CD4-positive, alpha-beta T cell treated with Interleukin-10 for 1 hour (primary cell): Measurements from ENCODE around the gene PSMD11.

ENCODE experiments used
- DNase-seq: peaks from one replicate; pipeline ENCODE4 v3.0.0-alpha.2; 2020

PSMD11 gene

DNA sequence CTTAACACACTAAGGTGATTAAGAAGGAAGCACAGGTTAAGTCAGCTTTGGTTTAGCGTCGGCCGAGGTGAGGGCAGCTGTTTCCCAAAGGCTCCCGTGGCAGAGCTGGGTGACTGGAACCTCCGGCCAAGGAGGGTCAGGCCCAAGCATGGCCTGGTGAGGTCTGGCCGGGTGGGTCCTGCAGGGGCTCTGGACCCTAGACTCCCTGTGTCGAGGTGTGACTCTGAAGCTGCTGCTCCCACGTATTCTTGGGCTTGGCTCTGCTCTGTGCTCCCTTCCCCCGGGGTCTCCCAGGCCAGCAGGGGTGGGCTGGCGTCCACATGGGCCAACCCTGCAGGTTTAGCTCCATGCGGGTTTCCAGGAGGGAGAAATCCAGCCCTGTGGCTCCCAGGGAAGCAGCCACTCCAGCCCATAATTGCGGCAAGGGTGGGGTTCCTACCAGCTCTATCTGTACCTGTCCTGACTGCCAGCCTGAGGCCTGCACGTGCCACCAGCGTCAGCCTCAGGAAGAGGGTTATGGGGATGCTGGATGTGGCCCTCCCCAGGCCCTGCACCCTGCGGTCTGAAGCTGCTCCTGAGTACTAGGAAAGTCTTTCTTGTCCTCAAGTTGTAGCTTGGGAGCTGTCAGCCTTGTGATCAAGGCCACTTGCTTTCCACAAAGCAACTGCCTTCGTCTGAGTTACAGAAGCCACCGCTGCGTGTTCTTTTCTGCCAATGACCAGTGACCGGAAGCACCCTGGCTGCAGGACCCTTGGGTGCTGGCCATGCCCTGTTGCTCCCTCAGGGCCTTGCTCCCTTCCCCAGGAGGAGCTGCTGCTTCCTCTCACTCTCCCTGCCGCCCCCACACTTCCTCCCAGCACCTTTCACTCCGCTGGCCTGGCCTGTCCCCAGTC is 47.3 kb downstream of the PSMD11 start:
- no peak for DNase-seq

DNA sequence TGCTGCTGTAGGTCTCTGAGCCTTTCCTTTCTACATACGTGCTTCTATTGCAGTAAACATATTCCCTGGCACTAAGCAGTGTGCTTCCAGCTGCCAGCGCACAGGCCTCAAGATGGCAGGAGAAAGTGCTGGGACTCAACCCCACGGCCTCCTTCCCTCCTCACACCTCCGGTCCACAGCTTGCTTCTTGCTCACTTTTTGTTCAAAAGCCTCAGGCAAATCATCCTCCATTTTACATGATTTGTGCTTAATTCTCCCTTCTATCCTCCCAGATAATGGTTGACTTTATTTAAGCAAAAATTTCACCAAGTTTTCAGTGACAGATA is 47.9 kb downstream of the PSMD11 start:
- DNase-seq = no peak

DNA sequence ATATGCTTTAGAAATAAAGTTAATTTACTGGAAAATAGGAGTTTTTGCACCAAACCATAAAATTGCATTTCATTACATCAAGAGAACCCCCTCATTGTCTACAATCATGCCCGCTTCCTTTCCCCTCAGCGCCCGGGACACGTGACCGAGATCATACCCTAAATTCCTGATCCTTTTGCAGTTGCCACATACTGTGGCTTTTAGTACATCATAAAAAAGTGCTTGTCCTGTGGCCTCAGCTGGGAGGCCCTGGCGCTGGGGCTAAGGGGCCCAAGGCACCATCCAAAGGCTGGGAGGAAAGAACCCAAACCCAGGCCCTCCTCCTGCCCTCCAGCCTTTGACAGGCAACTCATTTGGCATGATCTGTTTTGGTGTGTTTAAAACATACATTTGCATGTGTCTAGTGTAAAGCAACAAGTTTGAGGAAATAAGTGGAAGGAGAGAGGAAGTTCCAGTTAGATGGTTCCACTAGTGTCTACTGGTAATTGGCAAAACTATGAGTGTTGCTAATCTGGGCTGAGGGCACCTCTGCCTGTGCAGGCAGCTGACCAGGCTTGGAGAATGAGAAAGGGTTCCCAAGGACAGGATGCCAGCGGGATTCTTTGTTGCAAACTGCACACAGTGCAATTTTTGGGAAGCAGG is 48.5 kb downstream of the PSMD11 start:
- DNase-seq = no peak

DNA sequence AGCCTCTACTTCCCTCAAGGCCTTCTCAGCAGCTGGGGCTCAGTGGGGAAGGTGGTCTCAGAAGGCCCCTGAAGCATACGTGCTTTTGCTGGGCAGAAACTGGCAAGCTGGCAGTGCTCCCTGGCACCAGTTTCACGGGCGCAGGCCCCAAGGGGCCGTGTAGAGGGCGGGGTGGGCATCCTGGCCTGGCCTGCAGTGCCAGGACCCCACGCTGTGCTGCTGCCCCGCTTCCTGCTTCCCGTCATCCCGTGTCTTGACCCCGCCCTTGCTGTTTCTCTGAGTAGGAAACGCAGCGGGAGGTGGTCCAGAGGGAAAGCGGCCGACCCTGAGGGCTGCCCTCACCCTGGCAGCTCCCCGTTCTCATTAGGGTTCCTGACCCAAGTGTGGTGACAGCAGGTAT is 49.3 kb downstream of the PSMD11 start:
- no peak for DNase-seq

DNA sequence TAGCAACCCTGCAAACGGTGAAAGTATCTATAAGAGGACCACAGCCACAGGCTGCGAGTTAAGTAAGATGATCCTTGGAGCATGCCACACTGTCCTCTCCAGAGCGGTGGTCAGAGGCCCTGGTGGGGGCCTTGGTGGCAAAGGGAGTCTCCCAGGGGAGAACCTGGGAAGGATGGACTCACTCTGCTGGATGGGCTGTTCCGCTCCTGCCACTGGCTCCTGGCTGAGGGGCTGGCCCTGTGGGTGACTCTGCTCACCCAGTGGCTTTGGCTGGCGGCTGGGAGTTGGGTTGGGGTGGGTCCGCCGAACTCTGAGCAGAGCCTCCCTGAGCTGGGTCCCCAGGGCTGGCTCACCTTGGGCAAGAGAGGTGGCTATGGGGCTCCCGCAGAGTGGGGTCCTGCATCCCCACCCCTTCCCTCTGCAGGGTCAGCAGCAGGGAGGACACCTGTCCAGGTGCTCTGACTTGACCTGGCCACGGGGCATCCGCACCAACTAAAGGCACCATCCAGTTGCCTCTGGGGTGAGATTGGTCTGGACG is 49.7 kb downstream of the PSMD11 start:
- DNase-seq = no peak

DNA sequence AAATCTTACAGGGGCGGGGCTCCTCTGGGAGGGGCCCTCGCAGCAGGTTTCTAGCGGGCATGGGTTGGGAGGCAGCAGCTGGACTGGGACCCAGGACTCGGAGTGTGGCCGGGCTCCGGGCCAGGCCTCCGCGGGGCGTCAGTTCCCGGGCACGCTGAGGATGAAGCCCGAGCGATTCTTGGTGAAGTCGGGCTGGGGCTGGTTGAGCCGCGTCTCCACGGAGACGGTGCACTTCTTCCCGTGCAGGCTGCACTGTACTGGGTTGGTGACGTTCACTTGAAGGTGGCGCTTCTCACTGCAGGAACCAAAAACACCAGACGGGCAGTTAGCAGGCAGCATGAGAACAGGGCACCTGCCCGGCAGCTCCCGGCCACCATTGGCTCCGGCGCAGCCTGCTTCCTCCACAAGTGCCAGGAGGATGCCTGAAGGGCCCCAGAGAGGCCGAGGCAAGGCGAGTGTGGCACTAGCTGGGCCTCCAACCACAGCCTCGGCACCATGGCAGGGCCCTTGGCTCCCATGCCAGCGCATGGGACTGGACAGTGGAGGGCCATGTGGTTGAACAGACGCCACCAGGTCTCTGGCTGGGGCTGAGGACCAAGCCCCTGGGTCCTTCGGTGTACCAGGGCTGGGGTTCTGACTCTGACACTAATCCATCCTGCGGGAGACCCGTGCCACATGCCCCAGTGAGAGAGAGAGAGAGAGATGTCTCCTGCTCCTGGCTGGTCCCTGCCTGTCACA is 50.5 kb downstream of the PSMD11 start:
- DNase-seq = no peak

DNA sequence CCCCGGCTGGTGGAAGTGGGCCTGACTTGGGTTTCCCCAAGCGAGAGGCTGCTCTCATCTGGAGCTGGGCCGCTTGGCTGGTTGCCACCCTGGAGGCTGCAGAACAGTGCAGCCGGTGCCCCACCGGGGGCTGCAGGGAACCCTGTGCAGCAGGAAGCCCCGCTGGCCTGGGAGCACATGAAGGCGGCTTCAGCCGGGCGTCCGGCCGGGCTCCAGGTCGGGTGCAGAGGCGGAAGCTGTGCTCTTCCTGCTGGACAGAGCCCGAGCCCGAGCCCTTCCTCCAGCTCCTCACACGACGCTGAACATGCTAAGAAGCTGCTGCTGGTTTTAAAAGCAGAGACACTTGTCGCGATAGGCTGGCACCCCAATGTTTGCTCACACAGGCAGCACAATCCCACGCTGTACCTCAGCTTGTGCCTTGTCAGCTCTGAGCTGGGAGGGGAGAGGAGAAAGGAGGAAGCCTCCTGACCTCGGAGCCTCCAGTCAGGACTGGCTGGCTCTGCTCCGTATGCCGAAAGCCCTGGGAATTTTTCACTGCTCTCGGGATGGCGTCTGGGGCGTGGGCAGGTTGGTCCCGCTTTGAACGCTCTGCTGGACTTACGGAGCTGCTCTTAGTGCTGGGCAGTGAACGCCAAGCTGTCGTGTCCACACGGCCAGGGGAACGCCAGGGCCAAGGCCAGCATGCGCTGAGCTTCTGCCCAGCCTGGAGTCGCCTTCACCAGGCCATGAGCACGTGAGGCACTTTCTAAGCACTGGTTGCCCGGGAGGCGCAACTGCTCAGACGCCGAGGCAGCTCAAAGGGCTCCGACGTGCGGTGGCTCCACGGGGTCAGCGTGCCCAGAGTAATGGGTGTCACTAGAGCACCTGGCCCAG is 51.3 kb downstream of the PSMD11 start:
- DNase-seq = no peak

DNA sequence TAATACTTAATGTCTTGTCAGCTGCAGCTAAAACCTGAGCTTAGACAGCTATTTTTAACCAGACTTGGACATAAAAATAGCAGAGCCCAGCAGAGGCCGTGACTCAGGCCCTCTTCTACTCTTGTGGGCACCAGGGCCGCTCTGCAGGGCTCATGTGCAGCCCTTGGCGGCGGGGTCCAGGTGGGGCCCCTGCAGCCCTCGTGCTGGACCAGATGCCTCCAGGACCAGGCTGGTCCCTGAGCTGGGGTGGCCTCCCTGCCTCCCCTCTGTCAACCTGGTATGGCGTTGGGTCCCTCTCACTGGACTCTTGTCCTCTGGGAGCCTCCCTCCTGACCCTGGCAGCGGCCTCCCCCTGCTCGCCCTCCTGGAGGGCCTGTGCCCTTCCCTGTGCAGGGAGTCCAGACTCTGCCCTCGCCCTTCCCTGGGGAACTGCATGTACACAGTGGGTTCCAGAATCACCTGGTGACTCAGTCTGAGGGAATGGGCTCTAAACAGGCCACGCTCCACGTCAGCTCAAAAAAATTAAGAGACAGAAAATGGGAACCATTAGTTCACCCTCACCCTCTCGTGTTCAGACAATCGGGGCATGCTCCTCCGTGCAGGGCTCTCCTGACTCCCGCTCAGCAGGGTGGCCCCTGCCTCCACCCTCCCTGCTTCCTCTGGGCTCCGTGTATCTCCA is 52.2 kb downstream of the PSMD11 start:
- DNase-seq = no peak

DNA sequence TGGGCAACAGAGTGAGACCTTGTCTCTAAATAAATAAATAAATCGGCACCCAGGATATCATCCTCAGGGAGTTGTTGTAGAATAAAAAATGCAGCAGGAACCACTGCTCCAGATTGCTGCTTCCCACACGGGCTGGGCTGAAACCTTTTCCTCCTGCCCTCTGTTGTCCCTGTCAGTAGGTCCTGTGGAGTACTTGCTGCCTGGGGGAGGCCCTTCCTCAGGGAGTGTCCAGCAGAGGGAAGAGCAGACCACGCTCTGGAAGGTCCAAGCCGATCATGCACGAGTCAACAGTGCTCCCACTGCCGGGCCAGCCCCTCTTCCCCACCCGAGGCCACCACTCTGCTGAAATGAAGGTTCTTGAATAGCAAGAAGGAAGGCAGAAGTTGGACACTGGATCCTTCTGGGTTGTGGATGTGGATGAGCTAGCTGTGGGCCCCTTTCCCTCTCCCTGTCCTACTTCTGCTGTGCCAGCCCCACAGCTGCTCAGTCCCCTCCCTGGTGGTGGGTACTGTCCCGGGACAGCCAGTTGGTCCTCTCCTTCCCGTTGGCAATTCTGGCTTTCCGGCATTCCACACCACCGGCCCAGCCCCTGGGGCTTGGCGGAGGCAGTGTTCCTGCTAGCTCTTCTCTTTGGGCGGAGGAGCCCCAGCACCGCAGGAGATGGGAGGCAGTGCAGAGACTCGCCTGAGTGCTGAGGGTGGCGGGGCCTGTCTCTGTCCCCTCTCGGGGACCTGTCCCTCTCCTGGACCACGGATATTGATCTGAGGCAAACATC is 53.3 kb downstream of the PSMD11 start:
- no peak for DNase-seq

DNA sequence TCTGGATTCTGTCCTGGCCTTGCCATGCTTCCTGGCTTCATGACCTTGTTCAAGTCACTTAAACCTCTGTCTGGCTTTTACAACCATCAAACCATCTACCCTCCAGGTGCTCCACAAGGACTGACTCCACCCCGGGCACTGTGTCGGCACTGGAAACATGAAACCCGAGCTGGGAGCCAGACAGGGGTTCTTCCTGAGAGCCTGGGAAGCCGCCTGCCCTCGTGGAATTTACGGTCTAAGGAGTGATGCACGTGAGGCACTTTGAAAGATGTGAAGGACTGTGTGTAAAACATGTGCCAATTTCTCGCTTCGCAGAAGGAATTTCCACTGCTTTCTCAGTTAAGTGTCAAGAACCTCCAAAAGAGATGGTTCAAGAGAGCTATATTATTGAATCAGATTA is 54.1 kb downstream of the PSMD11 start:
- DNase-seq = no peak

DNA sequence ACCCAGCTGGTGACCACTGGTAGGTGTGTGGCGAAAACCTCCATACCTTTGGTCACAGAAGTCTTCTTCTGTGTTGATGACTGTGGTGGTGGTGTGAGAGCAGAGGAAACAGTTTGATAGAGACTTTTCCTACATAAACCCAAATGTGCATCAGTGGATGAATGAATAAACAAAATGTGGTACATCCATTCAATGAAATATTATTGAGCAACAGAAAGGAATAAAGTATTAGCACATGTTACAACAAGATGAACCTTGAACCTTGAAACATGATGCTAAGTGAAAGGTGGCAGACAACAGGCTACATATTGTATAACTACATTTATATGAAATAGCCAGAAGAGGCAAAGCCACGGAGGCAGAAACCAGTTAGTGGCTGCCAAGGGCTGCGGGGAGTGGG is 57.7 kb downstream of the PSMD11 start:
- DNase-seq = no peak

DNA sequence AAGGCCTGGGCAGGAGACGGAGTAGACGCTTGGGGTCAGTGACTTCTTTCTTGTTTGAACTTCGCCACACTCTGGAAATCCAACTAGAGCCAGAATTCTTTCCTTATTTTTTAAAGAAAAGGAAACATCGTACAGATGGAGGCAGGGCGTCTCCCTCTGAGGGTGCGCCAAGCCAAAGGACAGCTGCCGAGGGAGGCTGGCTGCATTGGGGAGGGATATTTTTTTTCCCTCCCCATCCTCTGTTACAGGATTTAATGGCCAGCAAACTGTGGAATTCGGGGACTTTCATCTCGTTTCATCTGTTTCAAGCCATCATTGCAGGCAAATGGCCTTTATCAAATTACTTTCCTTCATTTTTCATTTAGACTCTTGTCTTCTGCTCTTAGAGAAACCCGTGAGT is 58.4 kb downstream of the PSMD11 start:
- DNase-seq = no peak

DNA sequence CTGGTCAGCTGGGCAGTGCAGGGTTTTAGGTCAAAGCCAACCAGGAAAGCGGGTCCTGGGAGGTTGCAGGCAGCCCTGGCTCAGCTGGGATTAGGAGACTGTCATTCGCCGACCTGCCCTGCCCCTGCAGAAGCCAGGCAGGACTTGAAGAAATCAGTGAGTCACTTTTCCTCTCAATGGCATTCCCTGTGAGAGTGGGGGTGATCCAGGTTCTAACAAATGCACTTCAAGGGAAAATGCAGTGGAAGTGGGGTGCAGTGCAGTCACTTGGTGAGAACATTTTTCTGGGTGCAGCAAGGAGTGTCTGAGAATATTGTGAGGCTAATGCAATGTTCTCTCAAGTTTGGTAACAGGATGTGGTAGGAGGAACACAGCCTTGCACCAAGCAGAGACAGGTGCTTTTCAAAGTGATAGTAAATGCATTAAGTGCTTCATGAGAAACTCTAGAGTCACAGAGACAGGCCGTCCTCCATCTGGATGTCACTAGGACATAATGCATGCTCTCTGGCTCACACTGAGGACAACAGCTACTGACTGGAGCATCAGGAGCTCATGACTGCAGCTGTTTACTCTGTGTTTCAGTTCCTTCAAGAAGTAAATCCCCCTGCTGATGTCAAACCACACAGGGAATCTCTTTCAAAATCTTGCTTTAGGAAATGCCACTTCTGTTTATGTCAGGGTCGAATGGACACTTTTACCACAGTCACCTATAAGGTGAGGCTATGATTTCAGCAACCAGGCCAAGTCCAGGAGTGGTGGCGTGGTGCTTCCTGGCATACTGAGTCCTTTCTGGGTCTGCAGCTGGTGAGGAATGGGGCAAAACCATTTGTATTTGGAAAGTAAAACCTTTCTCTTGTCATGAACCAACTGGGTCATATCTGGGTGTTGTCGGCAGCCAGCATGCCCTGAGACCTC is 59.2 kb downstream of the PSMD11 start:
- DNase-seq = peak; percentile 64

DNA sequence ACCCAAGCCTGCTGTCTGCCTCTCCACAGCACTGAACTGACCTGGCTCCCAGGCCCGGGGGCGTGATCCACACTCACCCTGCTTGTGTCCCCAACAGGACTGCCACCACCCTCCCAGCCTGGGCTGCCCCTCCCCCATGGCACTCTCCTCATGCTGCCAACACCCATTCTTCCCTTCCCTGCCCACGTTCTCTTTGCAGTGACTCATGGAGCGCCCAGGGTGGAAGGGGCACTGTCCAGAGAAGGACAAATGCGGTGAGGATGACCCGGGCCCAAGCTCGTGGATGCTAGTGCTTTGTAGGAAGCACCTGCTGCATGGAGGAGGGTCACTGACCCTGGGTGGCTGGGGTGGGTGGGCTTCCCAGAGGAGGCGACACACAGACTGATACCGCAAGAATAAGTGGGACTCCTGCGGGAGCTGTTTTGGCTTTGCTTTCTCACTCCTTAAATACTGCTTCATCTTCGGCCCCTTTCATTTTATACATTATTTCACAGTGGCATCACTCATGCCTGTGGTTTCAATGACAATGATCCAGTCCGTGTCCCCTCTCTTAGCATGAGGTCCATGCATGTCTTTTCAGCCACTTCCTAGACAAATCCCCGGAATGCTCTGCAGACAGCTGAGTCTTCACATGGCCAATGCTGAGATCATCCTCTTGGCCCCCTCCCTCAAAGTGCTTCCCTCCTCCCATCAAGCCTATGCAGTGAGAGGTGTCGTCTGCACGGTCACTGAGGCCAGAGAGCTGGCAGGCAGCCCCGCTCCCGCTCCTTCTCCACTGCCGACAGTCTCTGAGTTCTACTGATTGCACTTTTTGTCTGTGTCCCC is 60.1 kb downstream of the PSMD11 start:
- no peak for DNase-seq

DNA sequence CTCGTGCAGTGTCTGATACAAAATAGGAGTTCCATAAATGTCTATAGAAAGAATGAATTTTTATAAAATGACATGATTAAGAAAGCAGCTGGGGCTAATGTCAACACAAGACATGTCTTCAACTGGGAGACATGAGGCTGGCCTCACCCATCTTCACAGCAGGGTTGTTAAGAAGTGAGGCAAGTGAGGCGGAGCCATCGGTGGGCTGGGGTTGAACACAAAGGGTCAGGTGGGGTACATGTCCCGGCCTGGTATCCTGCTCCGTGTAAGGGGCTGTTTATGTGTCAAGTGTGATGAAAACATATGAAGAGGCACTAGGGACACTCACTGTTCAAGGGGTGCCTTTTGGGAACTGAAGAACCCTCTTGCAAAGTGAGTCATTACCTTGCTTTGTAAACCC is 64.6 kb downstream of the PSMD11 start:
- no peak for DNase-seq

DNA sequence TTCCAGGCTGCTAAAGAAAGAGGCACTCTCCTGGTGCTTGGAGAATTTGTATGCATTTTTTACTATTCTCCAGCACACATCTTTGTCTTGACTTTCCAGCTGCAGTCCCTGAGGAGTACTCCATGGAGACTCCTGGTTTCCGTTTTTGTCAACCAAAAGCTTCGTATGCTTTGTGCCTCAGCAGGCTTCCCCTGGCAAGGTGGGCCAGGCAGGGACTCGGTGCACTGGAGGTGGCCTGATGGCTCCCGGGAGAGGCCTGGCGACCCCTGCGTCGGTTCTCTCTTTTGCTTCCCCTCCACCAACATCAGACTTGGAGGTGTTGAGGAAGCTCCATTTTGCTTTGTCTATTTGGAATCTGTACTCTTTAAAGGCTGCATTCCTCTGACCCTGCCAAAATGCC is 66.2 kb downstream of the PSMD11 start:
- no peak for DNase-seq

DNA sequence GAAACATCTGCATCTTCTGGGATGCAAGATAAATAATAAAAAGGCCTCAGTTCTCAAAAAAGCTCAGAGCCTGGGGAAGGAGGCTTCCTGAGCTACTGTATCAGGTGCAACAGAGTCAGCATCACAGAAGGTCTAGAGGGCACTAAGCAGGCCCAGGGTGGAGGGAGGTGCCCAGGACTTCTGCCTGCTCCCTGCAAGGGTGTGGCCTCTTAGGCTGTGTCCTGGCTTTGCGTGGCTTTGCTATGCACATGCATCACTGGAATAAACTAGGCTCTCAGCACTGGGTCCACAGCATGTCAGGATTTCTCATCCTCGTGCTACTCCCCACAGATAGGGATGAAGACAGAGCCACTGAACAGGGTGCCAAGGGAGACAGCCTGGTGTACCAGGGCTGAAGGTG is 68.0 kb downstream of the PSMD11 start:
- DNase-seq = no peak

DNA sequence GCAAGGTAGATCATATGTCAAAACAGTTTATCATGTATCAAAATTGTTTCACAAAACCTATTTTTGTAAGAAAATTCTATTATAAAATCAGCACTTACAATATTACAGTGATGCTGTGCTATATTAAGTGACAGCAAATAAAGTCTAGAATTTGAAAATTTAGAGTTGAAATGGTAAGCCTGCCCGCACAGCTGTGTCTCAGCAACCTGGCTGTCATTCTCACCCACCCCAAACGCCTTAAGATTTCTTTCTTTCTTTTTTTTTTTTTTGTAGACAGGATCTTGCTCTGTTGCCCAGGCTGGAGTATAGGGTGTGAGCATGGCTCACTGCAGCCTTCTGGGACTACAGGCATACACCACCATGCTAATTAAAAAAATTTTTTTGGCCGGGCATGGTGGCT is 69.3 kb downstream of the PSMD11 start:
- DNase-seq = no peak

DNA sequence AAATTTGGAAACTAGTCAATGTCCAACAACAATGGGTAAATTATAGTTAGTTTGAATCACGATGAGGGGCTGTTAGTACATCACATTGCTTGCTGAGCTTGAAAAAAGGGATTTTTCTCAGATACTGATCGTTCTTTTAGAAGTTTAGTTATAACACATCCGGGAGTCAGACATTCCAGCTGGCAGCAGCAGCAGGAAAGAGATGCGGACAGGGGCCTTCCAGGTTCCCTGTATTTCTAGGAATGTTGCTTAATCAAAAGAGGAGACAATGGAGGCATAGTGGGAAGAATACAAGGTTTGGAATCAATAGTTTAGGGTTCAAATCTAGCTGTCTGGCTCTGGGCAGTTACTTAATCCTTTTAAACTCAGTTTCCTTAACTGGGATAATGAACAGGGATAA is 70.3 kb downstream of the PSMD11 start:
- DNase-seq = no peak
